Epithelial cell of proximal tubule (primary cell): ENCODE data around the gene AP3B1. TPM values are rescaled to one million over a fixed set of nuclear protein-coding genes. Genes with fewer than 3 reads are reported as not detected.

Source experiments
- DNase-seq: peaks from one replicate; pipeline ENCODE4 v3.0.0-alpha.2; 2011; ENCODE audit warnings: low read depth
- H3K4me3 ChIP-seq: 2 replicates; pipeline ENCODE4 v1.5.1; 2011; ENCODE audit warnings: low read depth, mild to moderate bottlenecking, low read length
- total RNA-seq: library from RNA; depleted of rRNA; stranded (reverse); fragments of >200 nt; gene quantifications from 2 replicates; pipeline ENCODE4 v1.2.3, GENCODE V29; 2015
- TF ChIP-seq, protein P1 (sequence below): conservative IDR thresholded peaks from 2 replicates; pipeline ENCODE4 v1.5.1; 2012; ENCODE audit warnings: low read depth, mild to moderate bottlenecking, low read length

AP3B1 gene
- total RNA-seq, 1 donor from 2014 or later: 47.1 TPM

GRCh38 chr5:78016863-78017529, 277.5 kb downstream of the AP3B1 start:
- no peak overlapping the region for H3K4me3 ChIP-seq
- no peak for DNase-seq
- TF ChIP-seq, protein P1, sequence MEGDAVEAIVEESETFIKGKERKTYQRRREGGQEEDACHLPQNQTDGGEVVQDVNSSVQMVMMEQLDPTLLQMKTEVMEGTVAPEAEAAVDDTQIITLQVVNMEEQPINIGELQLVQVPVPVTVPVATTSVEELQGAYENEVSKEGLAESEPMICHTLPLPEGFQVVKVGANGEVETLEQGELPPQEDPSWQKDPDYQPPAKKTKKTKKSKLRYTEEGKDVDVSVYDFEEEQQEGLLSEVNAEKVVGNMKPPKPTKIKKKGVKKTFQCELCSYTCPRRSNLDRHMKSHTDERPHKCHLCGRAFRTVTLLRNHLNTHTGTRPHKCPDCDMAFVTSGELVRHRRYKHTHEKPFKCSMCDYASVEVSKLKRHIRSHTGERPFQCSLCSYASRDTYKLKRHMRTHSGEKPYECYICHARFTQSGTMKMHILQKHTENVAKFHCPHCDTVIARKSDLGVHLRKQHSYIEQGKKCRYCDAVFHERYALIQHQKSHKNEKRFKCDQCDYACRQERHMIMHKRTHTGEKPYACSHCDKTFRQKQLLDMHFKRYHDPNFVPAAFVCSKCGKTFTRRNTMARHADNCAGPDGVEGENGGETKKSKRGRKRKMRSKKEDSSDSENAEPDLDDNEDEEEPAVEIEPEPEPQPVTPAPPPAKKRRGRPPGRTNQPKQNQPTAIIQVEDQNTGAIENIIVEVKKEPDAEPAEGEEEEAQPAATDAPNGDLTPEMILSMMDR: no peak

- H3K4me3 ChIP-seq: no peak overlapping the region
- no peak for DNase-seq
- TF ChIP-seq, protein P1: no peak
These were observed 284.5 kb downstream of the AP3B1 start for GRCh38 chr5:78009937-78010527.

DNA sequence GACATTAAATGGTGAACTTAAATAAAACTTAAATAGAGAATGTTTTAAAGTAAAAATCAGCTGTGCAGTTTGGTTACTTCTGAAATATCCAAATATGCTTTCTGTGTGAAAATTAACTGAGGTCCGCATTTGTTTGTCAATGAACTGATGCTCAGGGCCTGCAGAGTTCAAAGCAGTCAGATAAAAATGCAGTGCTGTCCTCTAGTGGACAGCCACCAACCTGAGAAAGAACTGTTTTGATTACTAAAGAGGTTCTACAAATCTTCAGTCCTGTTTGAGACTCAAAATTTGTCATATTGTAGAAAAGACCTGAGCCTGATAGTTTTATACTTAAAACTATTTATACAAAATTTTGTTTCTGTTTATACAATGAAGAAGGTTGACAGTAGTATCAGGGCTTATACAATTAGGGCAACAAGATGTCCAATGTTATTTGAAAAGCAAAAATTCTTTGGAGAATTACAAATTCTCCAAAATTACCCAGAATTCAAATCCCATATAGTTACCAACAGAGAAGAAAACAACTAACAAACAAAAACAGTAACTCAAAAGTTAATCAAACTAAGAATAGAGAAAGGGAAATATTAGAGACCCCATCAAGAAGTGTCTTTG, 286.0 kb downstream of the AP3B1 start:
- TF ChIP-seq, protein P1: peak; percentile 94
- DNase-seq: peak; percentile 4
- no peak overlapping the region for H3K4me3 ChIP-seq

DNA sequence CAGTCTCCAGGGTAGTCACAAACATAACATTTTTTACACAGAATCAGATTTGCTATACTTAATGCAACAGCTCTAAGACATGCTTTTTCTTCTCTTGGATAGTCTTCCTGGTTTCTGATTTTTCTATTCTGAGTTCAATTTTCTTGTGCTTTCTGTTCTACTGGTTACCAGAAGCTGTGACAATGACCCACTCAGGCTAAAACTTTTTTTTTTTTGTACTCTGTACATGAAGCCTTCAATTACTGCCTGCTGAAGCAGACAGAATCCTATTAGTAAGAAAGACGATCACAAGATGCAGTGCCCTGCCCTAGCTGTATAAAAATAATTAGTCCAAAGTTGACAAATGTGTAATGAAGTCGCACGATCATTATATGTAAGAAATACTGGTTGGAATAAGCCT, 287.3 kb downstream of the AP3B1 start:
- H3K4me3 ChIP-seq: no peak overlapping the region
- DNase-seq: no peak
- TF ChIP-seq, protein P1: no peak

- no peak for DNase-seq
- TF ChIP-seq, protein P1: no peak
- no peak overlapping the region for H3K4me3 ChIP-seq
These were observed 288.0 kb downstream of the AP3B1 start for GRCh38 chr5:78006449-78006848.

- H3K4me3 ChIP-seq: no peak overlapping the region
- TF ChIP-seq, protein P1: no peak
- DNase-seq: no peak
These were observed 289.3 kb downstream of the AP3B1 start for GRCh38 chr5:78005021-78005785.
